Gastroesophageal sphincter (tissue), 4 donors: ENCODE data around the gene HIVEP2. TPM values are rescaled to one million over a fixed set of nuclear protein-coding genes. Genes with fewer than 3 reads are reported as not detected.
A peak's percentile ranks its signal among the peaks of the same experiment; 100 is the strongest.

ENCODE experiments used
- ATAC-seq: fragments of 150-250 bp; one replicate; pipeline ENCODE4 v1.9.1; 2016; ENCODE audit warnings: mild to moderate bottlenecking, moderate library complexity
- H3K27ac ChIP-seq, 4 donors: fragments of 200-600 bp; sonication (generic) in 3 of 4; 1 replicate in 3 of 4; 2 replicates in 1 of 4; pipeline ENCODE4 v1.5.1; 2016 to 2019
- H3K27me3 ChIP-seq: fragments of 200-600 bp; sonication (generic); one replicate; pipeline ENCODE4 v1.5.1; 2019
- H3K36me3 ChIP-seq, 2 donors: fragments of 200-600 bp; sonication (generic); one replicate each; pipeline ENCODE4 v1.5.1; 2019; ENCODE audit warnings: control low read depth in 1 of 2
- H3K4me1 ChIP-seq, 3 donors: fragments of 200-600 bp; sonication (generic); 1 replicate in 2 of 3; 2 replicates in 1 of 3; pipeline ENCODE4 v1.5.1; 2016 to 2019; ENCODE audit warnings: control low read depth in 2 of 3
- H3K4me3 ChIP-seq, 2 donors: fragments of 200-600 bp; sonication (generic); one replicate each; pipeline ENCODE4 v1.5.1; 2019; ENCODE audit warnings: mild to moderate bottlenecking in 1 of 2, moderate library complexity in 1 of 2
- H3K9me3 ChIP-seq, 3 donors: fragments of 200-600 bp; sonication (generic); one replicate each; pipeline ENCODE4 v1.5.1; 2017 to 2019; ENCODE audit warnings: control low read depth in 2 of 3
- EP300 ChIP-seq: sonication (generic); formaldehyde crosslinking; IDR thresholded peaks from one replicate; pipeline ENCODE4 v1.6.1; 2017; ENCODE audit warnings: antibody characterized with exemption, mild to moderate bottlenecking
- POLR2A ChIP-seq, 2 donors: fragments of 450-650 bp; IDR thresholded peaks; one replicate each; pipeline ENCODE4 v1.6.1; 2017; ENCODE audit warnings: antibody characterized with exemption in 2 of 2, mild to moderate bottlenecking in 2 of 2, moderate library complexity in 1 of 2
- POLR2AphosphoS5 ChIP-seq: sonication (generic); formaldehyde crosslinking; IDR thresholded peaks from one replicate; pipeline ENCODE4 v1.6.1; 2017; ENCODE audit warnings: antibody characterized with exemption
- WGBS, 2 donors: methylation state at CpG; one replicate each; pipeline ENCODE4 v1.1.5; 2018; ENCODE audit warnings: low coverage in 1 of 2; 5-methylcytosine and 5-hydroxymethylcytosine counted together
- total RNA-seq, 4 donors: library from RNA; depleted of rRNA; stranded (reverse); fragments of >200 nt; gene quantifications; one replicate each; pipeline ENCODE4 v1.1.0, GENCODE V29; 2016
- TF ChIP-seq, protein P1 (sequence below), 4 experiments: fragments of 200-600 bp in 2 of 4; fragments of 450-650 bp in 2 of 4; sonication (generic) in 1 of 4; IDR thresholded peaks; one replicate each; pipeline ENCODE4 v1.5.1; 2017 to 2019; ENCODE audit warnings: antibody characterized with exemption in 4 of 4, mild to moderate bottlenecking in 2 of 4, moderate library complexity in 2 of 4

Gene HIVEP2
- total RNA-seq, 4 donors from 2014 or later = 17.1 to 28.1 (median 24.9) TPM

GRCh38 chr6:142888456-142888855 lies 56.5 kb downstream of the HIVEP2 start:
- Histone ChIP-seq H3K27me3 (no peaks in the 10 kb centered on the region), H3K4me1 (peaks cover 8 to 39% (median 12%) of the 10 kb centered on the region in 3 donors), H3K27ac (no peak overlapping the region), H3K9me3 (no peaks in the 10 kb centered on the region), H3K36me3 (no peaks in the 10 kb centered on the region), H3K4me3 (no peak overlapping the region)
- no peak for ATAC-seq
- TF ChIP-seq, protein P1, sequence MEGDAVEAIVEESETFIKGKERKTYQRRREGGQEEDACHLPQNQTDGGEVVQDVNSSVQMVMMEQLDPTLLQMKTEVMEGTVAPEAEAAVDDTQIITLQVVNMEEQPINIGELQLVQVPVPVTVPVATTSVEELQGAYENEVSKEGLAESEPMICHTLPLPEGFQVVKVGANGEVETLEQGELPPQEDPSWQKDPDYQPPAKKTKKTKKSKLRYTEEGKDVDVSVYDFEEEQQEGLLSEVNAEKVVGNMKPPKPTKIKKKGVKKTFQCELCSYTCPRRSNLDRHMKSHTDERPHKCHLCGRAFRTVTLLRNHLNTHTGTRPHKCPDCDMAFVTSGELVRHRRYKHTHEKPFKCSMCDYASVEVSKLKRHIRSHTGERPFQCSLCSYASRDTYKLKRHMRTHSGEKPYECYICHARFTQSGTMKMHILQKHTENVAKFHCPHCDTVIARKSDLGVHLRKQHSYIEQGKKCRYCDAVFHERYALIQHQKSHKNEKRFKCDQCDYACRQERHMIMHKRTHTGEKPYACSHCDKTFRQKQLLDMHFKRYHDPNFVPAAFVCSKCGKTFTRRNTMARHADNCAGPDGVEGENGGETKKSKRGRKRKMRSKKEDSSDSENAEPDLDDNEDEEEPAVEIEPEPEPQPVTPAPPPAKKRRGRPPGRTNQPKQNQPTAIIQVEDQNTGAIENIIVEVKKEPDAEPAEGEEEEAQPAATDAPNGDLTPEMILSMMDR (IDR thresholded peaks at IDR 0.05) = no peak
- no peak for TF ChIP-seq EP300
- TF ChIP-seq POLR2AphosphoS5 = no peak
- TF ChIP-seq POLR2A (IDR thresholded peaks at IDR 0.05) = no peak
- WGBS, 2 donors = 100% methylated on average over 1 of the region's 1 CpG

DNA sequence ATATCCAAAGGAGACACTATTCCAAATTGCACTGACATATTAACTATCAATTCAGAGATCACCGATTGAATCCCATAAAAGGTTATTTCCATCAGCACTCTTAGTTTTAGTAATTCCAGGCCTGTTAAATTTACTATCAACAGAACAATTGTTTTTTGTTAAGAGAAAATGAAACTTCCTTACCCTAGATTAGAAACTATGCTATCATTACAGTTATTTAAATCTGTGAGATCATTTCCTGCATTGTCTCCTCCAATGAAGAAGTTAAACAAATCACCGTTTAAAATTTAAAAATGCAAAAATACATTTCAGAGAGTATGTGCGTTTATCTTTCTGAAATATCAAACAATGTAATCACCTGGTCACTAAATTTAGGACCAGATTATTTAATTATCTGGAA lies 57.5 kb downstream of the HIVEP2 start:
- Histone ChIP-seq H3K27ac (no peak overlapping the region), H3K36me3 (no peaks in the 10 kb centered on the region), H3K9me3 (no peaks in the 10 kb centered on the region), H3K4me3 (no peak overlapping the region), H3K27me3 (no peaks in the 10 kb centered on the region), H3K4me1 (peaks cover 8 to 49% (median 15%) of the 10 kb centered on the region in 3 donors)
- 62 to 76% methylated on average over 3 of the region's 3 CpGs for WGBS, 2 donors
- ATAC-seq = no peak
- TF ChIP-seq EP300 = no peak
- no peak for TF ChIP-seq POLR2AphosphoS5

DNA sequence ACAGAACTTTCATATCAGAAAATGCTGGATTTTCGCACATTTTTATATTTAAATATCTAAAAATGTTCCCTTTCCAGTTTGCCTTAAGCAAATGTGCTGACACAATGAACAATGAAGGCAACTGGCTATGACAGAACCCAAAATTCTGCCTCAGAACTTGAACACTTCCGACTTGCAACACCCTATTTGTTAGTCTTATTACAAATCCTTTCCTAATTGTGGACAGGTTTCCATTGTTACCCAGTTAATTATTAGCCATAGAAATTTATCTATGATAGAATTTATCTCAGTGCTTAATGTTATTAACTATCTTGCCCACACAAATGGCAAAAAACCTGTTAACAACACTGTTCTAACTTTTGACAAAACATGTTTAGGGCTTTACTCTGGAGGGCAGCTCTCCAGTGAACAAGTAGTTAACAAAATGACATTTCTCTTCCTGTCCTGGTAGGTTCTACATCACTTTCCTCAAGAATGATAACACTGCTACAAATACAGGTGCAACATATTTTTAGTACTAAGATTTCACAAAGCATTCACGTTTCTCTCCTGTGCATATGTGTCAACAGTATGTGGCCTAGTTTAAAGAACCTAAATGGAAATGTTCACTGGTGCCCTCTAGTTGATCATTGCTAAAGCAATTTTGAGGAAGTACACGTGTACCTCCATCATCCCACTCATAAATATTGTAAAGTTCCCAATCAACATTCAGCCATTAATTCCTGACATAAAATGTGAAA lies 58.4 kb downstream of the HIVEP2 start:
- peaks cover 8 to 56% (median 15%) of the 10 kb centered on the region in 3 donors for H3K4me1 ChIP-seq
- H3K36me3 ChIP-seq = no peaks in the 10 kb centered on the region
- TF ChIP-seq POLR2A (IDR thresholded peaks at IDR 0.05) (no peak), EP300 (no peak)
- TF ChIP-seq, protein P1 (IDR thresholded peaks at IDR 0.05) = peak in 3 of 4 experiments; percentile 32 to 54 (median 37)
- peak overlapping the region in 2 of 4 donors; percentile 14 to 18 for H3K27ac ChIP-seq
- H3K4me3 ChIP-seq = no peak overlapping the region
- WGBS, 2 donors = 25 to 47% methylated on average over 4 of the region's 4 CpGs
- no peaks in the 10 kb centered on the region for H3K9me3 ChIP-seq
- no peaks in the 10 kb centered on the region for H3K27me3 ChIP-seq
- ATAC-seq = no peak

GRCh38 chr6:142885182-142885867 lies 59.7 kb downstream of the HIVEP2 start:
- no peaks in the 10 kb centered on the region for H3K9me3 ChIP-seq
- no peaks in the 10 kb centered on the region for H3K36me3 ChIP-seq
- WGBS, 2 donors = 13 to 28% methylated on average over 10 of the region's 10 CpGs

More at GRCh38 chr6:142885182-142885867, 59.7 kb downstream of the HIVEP2 start:
- Histone ChIP-seq H3K27ac (peak overlapping the region; percentile 15 to 78 (median 69)), H3K27me3 (no peaks in the 10 kb centered on the region), H3K4me1 (peaks cover 8 to 56% (median 15%) of the 10 kb centered on the region in 3 donors), H3K4me3 (peak overlapping the region; percentile 40 to 48)
- TF ChIP-seq POLR2A (IDR thresholded peaks at IDR 0.05) = no peak
- TF ChIP-seq EP300 = peak; percentile 12
- peak; percentile 70 for TF ChIP-seq POLR2AphosphoS5
- TF ChIP-seq, protein P1 (IDR thresholded peaks at IDR 0.05) = no peak
- peak; percentile 82 for ATAC-seq
